Measurements from ENCODE around the gene RASA2.

DNA sequence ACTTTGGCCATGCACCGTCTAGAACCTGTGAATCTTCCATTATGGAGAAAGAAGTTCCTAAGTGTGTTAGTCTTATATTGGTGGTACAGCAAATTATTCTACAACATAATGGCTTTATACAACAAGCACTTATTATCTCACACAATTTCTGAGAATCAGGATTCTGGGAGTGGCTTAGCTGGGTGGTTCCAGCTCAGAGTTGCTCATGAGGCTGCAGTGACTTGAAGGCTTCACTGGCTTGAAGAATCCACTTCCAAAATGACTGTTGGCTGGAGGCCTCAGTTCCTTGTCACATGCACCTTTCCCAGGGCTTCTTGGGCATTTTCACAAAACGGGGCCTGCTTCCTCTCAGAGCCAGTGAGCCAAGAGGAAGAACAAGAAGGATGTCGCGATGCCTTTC, 169.0 kb downstream of the RASA2 start:
- TF ChIP-seq, protein P1, sequence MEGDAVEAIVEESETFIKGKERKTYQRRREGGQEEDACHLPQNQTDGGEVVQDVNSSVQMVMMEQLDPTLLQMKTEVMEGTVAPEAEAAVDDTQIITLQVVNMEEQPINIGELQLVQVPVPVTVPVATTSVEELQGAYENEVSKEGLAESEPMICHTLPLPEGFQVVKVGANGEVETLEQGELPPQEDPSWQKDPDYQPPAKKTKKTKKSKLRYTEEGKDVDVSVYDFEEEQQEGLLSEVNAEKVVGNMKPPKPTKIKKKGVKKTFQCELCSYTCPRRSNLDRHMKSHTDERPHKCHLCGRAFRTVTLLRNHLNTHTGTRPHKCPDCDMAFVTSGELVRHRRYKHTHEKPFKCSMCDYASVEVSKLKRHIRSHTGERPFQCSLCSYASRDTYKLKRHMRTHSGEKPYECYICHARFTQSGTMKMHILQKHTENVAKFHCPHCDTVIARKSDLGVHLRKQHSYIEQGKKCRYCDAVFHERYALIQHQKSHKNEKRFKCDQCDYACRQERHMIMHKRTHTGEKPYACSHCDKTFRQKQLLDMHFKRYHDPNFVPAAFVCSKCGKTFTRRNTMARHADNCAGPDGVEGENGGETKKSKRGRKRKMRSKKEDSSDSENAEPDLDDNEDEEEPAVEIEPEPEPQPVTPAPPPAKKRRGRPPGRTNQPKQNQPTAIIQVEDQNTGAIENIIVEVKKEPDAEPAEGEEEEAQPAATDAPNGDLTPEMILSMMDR (IDR thresholded peaks at IDR 0.05; ENCODE audit: low read depth, low read length, missing input control), result no peak
- TF ChIP-seq, protein P2, sequence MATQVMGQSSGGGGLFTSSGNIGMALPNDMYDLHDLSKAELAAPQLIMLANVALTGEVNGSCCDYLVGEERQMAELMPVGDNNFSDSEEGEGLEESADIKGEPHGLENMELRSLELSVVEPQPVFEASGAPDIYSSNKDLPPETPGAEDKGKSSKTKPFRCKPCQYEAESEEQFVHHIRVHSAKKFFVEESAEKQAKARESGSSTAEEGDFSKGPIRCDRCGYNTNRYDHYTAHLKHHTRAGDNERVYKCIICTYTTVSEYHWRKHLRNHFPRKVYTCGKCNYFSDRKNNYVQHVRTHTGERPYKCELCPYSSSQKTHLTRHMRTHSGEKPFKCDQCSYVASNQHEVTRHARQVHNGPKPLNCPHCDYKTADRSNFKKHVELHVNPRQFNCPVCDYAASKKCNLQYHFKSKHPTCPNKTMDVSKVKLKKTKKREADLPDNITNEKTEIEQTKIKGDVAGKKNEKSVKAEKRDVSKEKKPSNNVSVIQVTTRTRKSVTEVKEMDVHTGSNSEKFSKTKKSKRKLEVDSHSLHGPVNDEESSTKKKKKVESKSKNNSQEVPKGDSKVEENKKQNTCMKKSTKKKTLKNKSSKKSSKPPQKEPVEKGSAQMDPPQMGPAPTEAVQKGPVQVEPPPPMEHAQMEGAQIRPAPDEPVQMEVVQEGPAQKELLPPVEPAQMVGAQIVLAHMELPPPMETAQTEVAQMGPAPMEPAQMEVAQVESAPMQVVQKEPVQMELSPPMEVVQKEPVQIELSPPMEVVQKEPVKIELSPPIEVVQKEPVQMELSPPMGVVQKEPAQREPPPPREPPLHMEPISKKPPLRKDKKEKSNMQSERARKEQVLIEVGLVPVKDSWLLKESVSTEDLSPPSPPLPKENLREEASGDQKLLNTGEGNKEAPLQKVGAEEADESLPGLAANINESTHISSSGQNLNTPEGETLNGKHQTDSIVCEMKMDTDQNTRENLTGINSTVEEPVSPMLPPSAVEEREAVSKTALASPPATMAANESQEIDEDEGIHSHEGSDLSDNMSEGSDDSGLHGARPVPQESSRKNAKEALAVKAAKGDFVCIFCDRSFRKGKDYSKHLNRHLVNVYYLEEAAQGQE (IDR thresholded peaks at IDR 0.05), result no peak
- TF ChIP-seq, protein P3, sequence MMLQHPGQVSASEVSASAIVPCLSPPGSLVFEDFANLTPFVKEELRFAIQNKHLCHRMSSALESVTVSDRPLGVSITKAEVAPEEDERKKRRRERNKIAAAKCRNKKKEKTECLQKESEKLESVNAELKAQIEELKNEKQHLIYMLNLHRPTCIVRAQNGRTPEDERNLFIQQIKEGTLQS (IDR thresholded peaks at IDR 0.05), result no peak
- TF ChIP-seq, protein P4, sequence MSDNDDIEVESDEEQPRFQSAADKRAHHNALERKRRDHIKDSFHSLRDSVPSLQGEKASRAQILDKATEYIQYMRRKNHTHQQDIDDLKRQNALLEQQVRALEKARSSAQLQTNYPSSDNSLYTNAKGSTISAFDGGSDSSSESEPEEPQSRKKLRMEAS (IDR thresholded peaks at IDR 0.05), result no peak
- TF ChIP-seq SP1 (IDR thresholded peaks at IDR 0.05) (no peak), EGR1 (IDR thresholded peaks at IDR 0.05; ENCODE audit: low read depth in 2 of 2) (no peak), YY1 (IDR thresholded peaks at IDR 0.05) (no peak)
- TF ChIP-seq, protein P5, sequence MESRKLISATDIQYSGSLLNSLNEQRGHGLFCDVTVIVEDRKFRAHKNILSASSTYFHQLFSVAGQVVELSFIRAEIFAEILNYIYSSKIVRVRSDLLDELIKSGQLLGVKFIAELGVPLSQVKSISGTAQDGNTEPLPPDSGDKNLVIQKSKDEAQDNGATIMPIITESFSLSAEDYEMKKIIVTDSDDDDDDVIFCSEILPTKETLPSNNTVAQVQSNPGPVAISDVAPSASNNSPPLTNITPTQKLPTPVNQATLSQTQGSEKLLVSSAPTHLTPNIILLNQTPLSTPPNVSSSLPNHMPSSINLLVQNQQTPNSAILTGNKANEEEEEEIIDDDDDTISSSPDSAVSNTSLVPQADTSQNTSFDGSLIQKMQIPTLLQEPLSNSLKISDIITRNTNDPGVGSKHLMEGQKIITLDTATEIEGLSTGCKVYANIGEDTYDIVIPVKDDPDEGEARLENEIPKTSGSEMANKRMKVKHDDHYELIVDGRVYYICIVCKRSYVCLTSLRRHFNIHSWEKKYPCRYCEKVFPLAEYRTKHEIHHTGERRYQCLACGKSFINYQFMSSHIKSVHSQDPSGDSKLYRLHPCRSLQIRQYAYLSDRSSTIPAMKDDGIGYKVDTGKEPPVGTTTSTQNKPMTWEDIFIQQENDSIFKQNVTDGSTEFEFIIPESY (IDR thresholded peaks at IDR 0.05), result no peak
